Measurements from ENCODE around the gene ZDHHC13. TPM values are rescaled to one million over a fixed set of nuclear protein-coding genes. Genes with fewer than 3 reads are reported as not detected.
"Not testable (repeated sequence)": the region's sequence is repeated elsewhere in the genome, so short reads cannot be mapped to it uniquely, and the experiment has no call there.

Gene ZDHHC13
- total and polyA plus RNA-seq, 12 donors = 6.5 to 30.7 (median 9.0) TPM

GRCh38 chr11:19134004-19134403 lies 17.0 kb downstream of the ZDHHC13 start:
- no peaks in the 10 kb centered on the region for H3K27me3 ChIP-seq
- H3K27ac ChIP-seq = no peak overlapping the region
- H3K9me3 ChIP-seq (replicated peaks in 1 of 3) = no peaks in the 10 kb centered on the region
- H3K4me3 ChIP-seq = no peak overlapping the region
- WGBS, 4 donors = 93 to 100% (median 100%) methylated on average over 1 of the region's 1 CpG
- no peak for TF ChIP-seq CTCF (IDR thresholded peaks at IDR 0.05)
- TF ChIP-seq POLR2A (IDR thresholded peaks at IDR 0.05) = no peak
- no peak for DNase-seq
- intact Hi-C loops (cut with DNase I) = no loop called here
- H3K4me1 ChIP-seq (replicated peaks in 1 of 2) = no peaks in the 10 kb centered on the region
- H3K36me3 ChIP-seq (replicated peaks in 1 of 2) = no peaks in the 10 kb centered on the region

- H3K4me3 ChIP-seq; DNase-seq; H3K9me3 ChIP-seq (replicated peaks in 1 of 3); H3K27me3 ChIP-seq; H3K27ac ChIP-seq; H3K4me1 ChIP-seq (replicated peaks in 1 of 2); H3K36me3 ChIP-seq (replicated peaks in 1 of 2); intact Hi-C loops (cut with DNase I): not testable (repeated sequence)
- 92 to 100% (median 97%) methylated on average over 4 of the region's 4 CpGs for WGBS, 4 donors
Observed at GRCh38 chr11:19136884-19137283, 19.9 kb downstream of the ZDHHC13 start.

GRCh38 chr11:19145319-19145718 lies 28.4 kb downstream of the ZDHHC13 start:
- Histone ChIP-seq H3K36me3 (replicated peaks in 1 of 2) (peaks cover 0 to 5% of the 10 kb centered on the region in 2 donors), H3K9me3 (replicated peaks in 1 of 3) (no peaks in the 10 kb centered on the region), H3K4me1 (replicated peaks in 1 of 2) (no peaks in the 10 kb centered on the region), H3K27ac (no peak overlapping the region), H3K27me3 (no peaks in the 10 kb centered on the region), H3K4me3 (no peak overlapping the region)
- intact Hi-C loops (cut with DNase I) = no loop called here
- WGBS, 4 donors = 64 to 91% (median 75%) methylated on average over 3 of the region's 3 CpGs
- no peak for DNase-seq
- no peak for TF ChIP-seq CTCF (IDR thresholded peaks at IDR 0.05)

GRCh38 chr11:19156892-19157291 lies 39.9 kb downstream of the ZDHHC13 start:
- H3K4me3 ChIP-seq = no peak overlapping the region
- intact Hi-C loops (cut with DNase I) = no loop called here
- H3K27ac ChIP-seq = no peak overlapping the region
- DNase-seq = no peak
- H3K4me1 ChIP-seq (replicated peaks in 1 of 2) = no peaks in the 10 kb centered on the region
- TF ChIP-seq CTCF (IDR thresholded peaks at IDR 0.05) (no peak), POLR2A (IDR thresholded peaks at IDR 0.05) (no peak)
- H3K27me3 ChIP-seq = no peaks in the 10 kb centered on the region
- no peaks in the 10 kb centered on the region for H3K36me3 ChIP-seq (replicated peaks in 1 of 2)
- 61 to 91% (median 69%) methylated on average over 3 of the region's 3 CpGs for WGBS, 4 donors
- H3K9me3 ChIP-seq (replicated peaks in 1 of 3) = no peaks in the 10 kb centered on the region

GRCh38 chr11:19160847-19161246 lies 43.9 kb downstream of the ZDHHC13 start:
- DNase-seq = no peak
- no peak overlapping the region for H3K27ac ChIP-seq
- WGBS, 4 donors = 96 to 100% (median 97%) methylated on average over 6 of the region's 6 CpGs
- H3K4me3 ChIP-seq = no peak overlapping the region
- no peaks in the 10 kb centered on the region for H3K36me3 ChIP-seq (replicated peaks in 1 of 2)
- H3K4me1 ChIP-seq (replicated peaks in 1 of 2) = no peaks in the 10 kb centered on the region
- no peaks in the 10 kb centered on the region for H3K27me3 ChIP-seq
- no peaks in the 10 kb centered on the region for H3K9me3 ChIP-seq (replicated peaks in 1 of 3)
- intact Hi-C loops (cut with DNase I) = no loop called here
- TF ChIP-seq POLR2A (IDR thresholded peaks at IDR 0.05) (no peak), CTCF (IDR thresholded peaks at IDR 0.05) (no peak)

All from adrenal gland (tissue), 12 donors.